H1 (cell line): ENCODE results near the gene TAS2R46. TPM values are rescaled to one million over a fixed set of nuclear protein-coding genes. Genes with fewer than 3 reads are reported as not detected.

Source experiments
- CTCF ChIA-PET: fragments of 300-600 bp; sonication (Branson Sonifier 250); formaldehyde crosslinking; loops from one replicate; lab custom pipeline; 2021; ENCODE audit not compliant: partially characterized antibody; lab: Charles Lee
- POLR2A ChIA-PET: fragments of 300-600 bp; sonication (Branson Sonifier 250); formaldehyde crosslinking; loops from one replicate; lab custom pipeline; 2021; ENCODE audit warnings: inconsistent platforms; ENCODE audit not compliant: partially characterized antibody; lab: Charles Lee
- DNase-seq, 2 experiments: peaks; one replicate each; pipeline versions ENCODE4 v3.0.0 to v3.0.0-alpha.2; 2010 to 2022; ENCODE audit warnings: low spot score in 2 of 2, low read depth in 1 of 2, mixed read lengths in 1 of 2
- FAIRE-seq: peaks from 2 replicates; lab custom pipeline; 2011; peaks lifted over from hg19 to GRCh38; lab: Jason Lieb, UNC
- H2AFZ ChIP-seq: 2 replicates; pipeline ENCODE4 v1.8.1; 2012; ENCODE audit warnings: low read length, inconsistent platforms
- H2AK5ac ChIP-seq: 2 replicates; pipeline ENCODE4 v1.6.1; 2013; ENCODE audit warnings: low read depth, low read length
- H2BK120ac ChIP-seq: replicated peaks from 2 replicates; pipeline ENCODE3; 2013; ENCODE audit warnings: low read depth, low read length, inconsistent platforms
- H2BK12ac ChIP-seq: 2 replicates; pipeline ENCODE4 v1.6.1; 2013; ENCODE audit warnings: low read depth, low read length
- H2BK15ac ChIP-seq: 2 replicates; pipeline ENCODE4 v1.6.1; 2013; ENCODE audit warnings: low read length
- H2BK20ac ChIP-seq: 2 replicates; pipeline ENCODE4 v1.6.1; 2013; ENCODE audit warnings: low read length
- H2BK5ac ChIP-seq: 2 replicates; pipeline ENCODE4 v1.6.1; 2013; ENCODE audit warnings: low read depth, low read length
- H3K14ac ChIP-seq: 2 replicates; pipeline ENCODE4 v1.6.1; 2013; ENCODE audit warnings: inconsistent platforms; ENCODE audit not compliant: insufficient read length
- H3K18ac ChIP-seq: 2 replicates; pipeline ENCODE4 v1.6.1; 2013; ENCODE audit warnings: low read length; ENCODE audit errors: extremely low read depth
- H3K23ac ChIP-seq: 2 replicates; pipeline ENCODE4 v1.6.1; 2013; ENCODE audit warnings: inconsistent platforms; ENCODE audit not compliant: insufficient read length
- H3K23me2 ChIP-seq: 2 replicates; pipeline ENCODE4 v1.6.1; 2013; ENCODE audit warnings: low read depth, low read length
- H3K27ac ChIP-seq: 2 replicates; pipeline ENCODE4 v1.6.1; 2011; ENCODE audit warnings: low read depth, low read length, inconsistent platforms
- H3K27me3 ChIP-seq, 4 experiments: replicated peaks in 1 of 4; 1 replicate in 1 of 4; 2 replicates in 3 of 4; pipeline versions ENCODE4 v1.6.1 to v1.8.1; 2011 to 2013; ENCODE audit warnings: low read length in 3 of 4, mild to moderate bottlenecking in 3 of 4, inconsistent platforms in 2 of 4, mixed read lengths in 2 of 4, moderate library complexity in 1 of 4; ENCODE audit not compliant: control insufficient read depth in 3 of 4, insufficient read depth in 3 of 4; ENCODE audit errors: extremely low read depth in 1 of 4
- H3K36me3 ChIP-seq, 4 experiments: 2 replicates each; pipeline versions ENCODE4 v1.6.1 to v1.8.1; 2011 to 2013; ENCODE audit warnings: mild to moderate bottlenecking in 4 of 4, low read length in 3 of 4, moderate library complexity in 2 of 4, control low read depth in 1 of 4, inconsistent platforms in 1 of 4; ENCODE audit not compliant: insufficient read depth in 4 of 4, control insufficient read depth in 2 of 4
- H3K4ac ChIP-seq: replicated peaks from 2 replicates; pipeline ENCODE3; 2013; ENCODE audit warnings: low read length, low read depth, mixed read lengths, inconsistent platforms; ENCODE audit not compliant: insufficient read length
- H3K4me1 ChIP-seq, 4 experiments: replicated peaks in 1 of 4; 1 replicate in 1 of 4; 2 replicates in 3 of 4; pipeline versions ENCODE4 v1.6.1 to v1.8.1; 2011 to 2013; ENCODE audit warnings: low read length in 3 of 4, inconsistent platforms in 2 of 4, mixed read lengths in 1 of 4; ENCODE audit not compliant: insufficient read depth in 4 of 4, control insufficient read depth in 3 of 4
- H3K4me2 ChIP-seq, 2 experiments: 2 replicates each; pipeline versions ENCODE4 v1.6.1 to v1.8.1; 2011 to 2013; ENCODE audit warnings: low read depth in 2 of 2, low read length in 2 of 2, control low read depth in 1 of 2, inconsistent platforms in 1 of 2, mild to moderate bottlenecking in 1 of 2; ENCODE audit not compliant: insufficient read depth in 1 of 2
- H3K4me3 ChIP-seq, 4 experiments: fragments of 200-600, 300-600 bp in 1 of 4; sonication (generic), shearing (Covaris generic), sonication (Bioruptor Twin) in 1 of 4; 2 replicates each; pipeline versions ENCODE4 v1.5.1 to v1.8.1; 2011 to 2016; ENCODE audit warnings: low read length in 4 of 4, low read depth in 3 of 4, control low read depth in 2 of 4, inconsistent platforms in 2 of 4, mild to moderate bottlenecking in 2 of 4, mixed read lengths in 1 of 4, moderate library complexity in 1 of 4; ENCODE audit not compliant: insufficient read depth in 2 of 4; ENCODE audit errors: extremely low read depth in 1 of 4
- H3K56ac ChIP-seq: replicated peaks from 2 replicates; pipeline ENCODE3; 2013; ENCODE audit warnings: low read depth, mild to moderate bottlenecking, mixed read lengths, low read length, inconsistent platforms; ENCODE audit not compliant: insufficient read length
- H3K79me1 ChIP-seq: 2 replicates; pipeline ENCODE4 v1.6.1; 2013; ENCODE audit warnings: low read depth, low read length, control low read depth
- H3K79me2 ChIP-seq, 2 experiments: 2 replicates each; pipeline versions ENCODE4 v1.6.1 to v1.8.1; 2012 to 2013; ENCODE audit warnings: low read length in 2 of 2, mild to moderate bottlenecking in 2 of 2, inconsistent platforms in 1 of 2; ENCODE audit not compliant: insufficient read depth in 2 of 2, control insufficient read depth in 1 of 2
- H3K9ac ChIP-seq, 4 experiments: replicated peaks in 1 of 4; 1 replicate in 1 of 4; 2 replicates in 3 of 4; pipeline versions ENCODE4 v1.6.1 to v1.8.1; 2011 to 2013; ENCODE audit warnings: low read depth in 3 of 4, low read length in 3 of 4, control low read depth in 2 of 4, mild to moderate bottlenecking in 2 of 4, moderate library complexity in 2 of 4, inconsistent platforms in 1 of 4; ENCODE audit errors: extremely low read depth in 1 of 4
- H3K9me3 ChIP-seq, 2 experiments: 2 replicates each; pipeline versions ENCODE4 v1.6.1 to v1.8.1; 2012 to 2013; ENCODE audit warnings: mild to moderate bottlenecking in 2 of 2, moderate library complexity in 2 of 2, control low read depth in 1 of 2, inconsistent platforms in 1 of 2, low read depth in 1 of 2, low read length in 1 of 2, mixed read lengths in 1 of 2; ENCODE audit not compliant: insufficient read depth in 2 of 2
- H4K20me1 ChIP-seq, 2 experiments: replicated peaks in 1 of 2; 2 replicates each; pipeline versions ENCODE3 to v1.8.1; 2011 to 2013; ENCODE audit warnings: inconsistent platforms in 2 of 2, low read length in 2 of 2, mild to moderate bottlenecking in 1 of 2; ENCODE audit not compliant: insufficient read depth in 2 of 2, control insufficient read depth in 1 of 2
- H4K5ac ChIP-seq: 2 replicates; pipeline ENCODE4 v1.6.1; 2013; ENCODE audit warnings: low read length, low read depth, mixed read lengths, inconsistent platforms; ENCODE audit not compliant: insufficient read length
- H4K8ac ChIP-seq: 2 replicates; pipeline ENCODE4 v1.8.0; 2013; ENCODE audit warnings: mild to moderate bottlenecking, moderate library complexity, low read length, inconsistent platforms; ENCODE audit not compliant: insufficient read depth; ENCODE audit errors: extremely low read depth
- H4K91ac ChIP-seq: replicated peaks from 2 replicates; pipeline ENCODE3; 2013; ENCODE audit warnings: low read length, mixed read lengths, inconsistent platforms; ENCODE audit not compliant: insufficient read length
- EZH2 ChIP-seq: fragments of 200-600 bp; sonication (generic); IDR thresholded peaks from 2 replicates; pipeline ENCODE4 v1.7.1; 2012; ENCODE audit warnings: low read depth, mild to moderate bottlenecking, moderate library complexity, low read length, inconsistent platforms; ENCODE audit not compliant: severe bottlenecking
- MAX ChIP-seq: IDR thresholded peaks from 2 replicates; pipeline ENCODE4 v1.6.1; 2012; ENCODE audit warnings: inconsistent platforms
- RFX5 ChIP-seq: IDR thresholded peaks from 2 replicates; pipeline ENCODE4 v1.6.1; 2011; ENCODE audit warnings: low read depth, low read length, improper control_type of control experiment, borderline replicate concordance
- WGBS, 2 experiments: shearing (Covaris generic) in 1 of 2; methylation state at CpG; one replicate each; pipeline versions ENCODE4 v1.1.6 to v1.1.7; 2013 to 2015; ENCODE audit warnings: low lambda C conversion rate in 2 of 2, mixed read lengths in 2 of 2, inconsistent platforms in 1 of 2, low coverage in 1 of 2, missing lambda C conversion rate in 1 of 2; ENCODE audit not compliant: insufficient replicate concordance in 2 of 2, insufficient coverage in 1 of 2, insufficient read length in 1 of 2; ENCODE audit errors: extremely low coverage in 1 of 2, missing lambda C conversion rate in 1 of 2; 5-methylcytosine and 5-hydroxymethylcytosine counted together
- polyA plus RNA-seq, 7 experiments: library from polyadenylated mRNA; depleted of rRNA in 3 of 7; stranded (reverse) in 5 of 7; unstranded in 2 of 7; fragments of >200 nt in 5 of 7; fragments of 200-250 nt in 2 of 7; gene quantifications; 1 replicate in 5 of 7; 2 replicates in 1 of 7; 4 replicates in 1 of 7; pipeline versions ENCODE4 v1.2.1 to v1.2.3, GENCODE V29; 2011 to 2013; ENCODE audit warnings: missing spikeins in 2 of 7, mixed read lengths in 2 of 7
- total RNA-seq: library from RNA; stranded (reverse); fragmentation: NEBNext Ultra II Directional; extraction: Animal tissue kit (Norgen Biotek cat#: 25700); gene quantifications from 2 replicates; pipeline ENCODE4 v1.2.1, GENCODE V29; 2021

The TAS2R46 gene
- total and polyA plus RNA-seq, 2 of the 8 experiments (the other 6 are each of a cell fraction or from before 2014, with no cell fraction given): 0.14 TPM; not detected in 1

GRCh38 chr12:11040162-11040561, 21.9 kb downstream of the TAS2R46 start:
- no peak for DNase-seq
- Histone ChIP-seq H2BK12ac (no peak overlapping the region), H3K4me2 (no peak overlapping the region), H3K9ac (no peak overlapping the region), H2BK20ac (no peak overlapping the region), H3K4ac (no peak overlapping the region), H2BK120ac (no peak overlapping the region), H2AK5ac (no peak overlapping the region), H4K91ac (no peak overlapping the region), H2BK5ac (no peak overlapping the region), H3K56ac (no peak overlapping the region), H3K4me3 (no peak overlapping the region), H3K36me3 (no peaks in the 10 kb centered on the region; a peak in 1 of 8 replicates), H3K9me3 (no peaks in the 10 kb centered on the region), H3K14ac (no peak overlapping the region), H3K27me3 (no peaks in the 10 kb centered on the region), H3K4me1 (no peaks in the 10 kb centered on the region), H3K79me1 (no peaks in the 10 kb centered on the region; the same call in 1 of the 2 replicates), H4K5ac (no peak overlapping the region), H2AFZ (no peak overlapping the region), H3K27ac (no peak overlapping the region), H3K18ac (no peak overlapping the region), H3K79me2 (no peaks in the 10 kb centered on the region; a peak in 2 of 4 replicates), H2BK15ac (no peak overlapping the region), H3K23ac (no peak overlapping the region), H4K20me1 (no peaks in the 10 kb centered on the region), H4K8ac (no peak overlapping the region), H3K23me2 (no peaks in the 10 kb centered on the region)
- TF ChIP-seq RFX5 (no peak), EZH2 (no peak), MAX (no peak)
- no peak for FAIRE-seq
- ChIA-PET POLR2A (no interaction called here), CTCF (interaction anchor here (0.9 to 2.5 kb wide), 2 partner anchors 14 to 882 kb away, joined by 3 to 8 read pairs; no protein-coding TSS in a partner anchor)
- WGBS, 2 experiments: 96% methylated on average over 1 of the region's 1 CpG; no CpG with 5 or more reads in 1 of the 2 experiments
